Middle frontal gyrus (tissue), 1 donor: ENCODE results near the gene CORO1C.

Experiments used
- DNase-seq: peaks from one replicate; pipeline ENCODE4 v3.0.0-alpha.2; 2015; ENCODE audit warnings: low spot score; ENCODE audit errors: extremely low spot score

CORO1C gene

GRCh38 chr12:108616941-108617858 is 114.1 kb downstream of the CORO1C start:
- no peak for DNase-seq

GRCh38 chr12:108616359-108616758 is 115.0 kb downstream of the CORO1C start:
- no peak for DNase-seq

DNA sequence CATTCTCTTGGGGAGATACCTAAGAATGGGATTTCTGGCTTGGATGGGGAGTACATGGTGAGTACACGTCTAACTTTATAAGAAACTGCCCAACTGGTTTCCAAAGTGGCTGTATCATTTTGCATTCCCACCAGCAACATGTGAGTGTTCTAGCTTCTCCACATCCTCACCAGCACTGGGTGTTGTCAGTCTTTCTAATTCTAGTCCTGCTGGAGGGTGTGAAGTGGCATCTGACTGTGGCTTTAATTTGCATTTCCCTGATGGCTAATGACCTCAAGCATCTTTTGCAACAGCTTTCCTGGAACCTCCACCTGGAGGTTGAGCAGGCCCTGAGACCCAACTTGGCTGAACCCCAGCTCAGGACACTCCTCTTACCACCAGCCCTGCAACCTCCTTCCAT is 115.4 kb downstream of the CORO1C start:
- DNase-seq = no peak

- no peak for DNase-seq
Measured at GRCh38 chr12:108614639-108615038, 116.7 kb downstream of the CORO1C start.

- no peak for DNase-seq
Measured at GRCh38 chr12:108614041-108614440, 117.3 kb downstream of the CORO1C start.

DNA sequence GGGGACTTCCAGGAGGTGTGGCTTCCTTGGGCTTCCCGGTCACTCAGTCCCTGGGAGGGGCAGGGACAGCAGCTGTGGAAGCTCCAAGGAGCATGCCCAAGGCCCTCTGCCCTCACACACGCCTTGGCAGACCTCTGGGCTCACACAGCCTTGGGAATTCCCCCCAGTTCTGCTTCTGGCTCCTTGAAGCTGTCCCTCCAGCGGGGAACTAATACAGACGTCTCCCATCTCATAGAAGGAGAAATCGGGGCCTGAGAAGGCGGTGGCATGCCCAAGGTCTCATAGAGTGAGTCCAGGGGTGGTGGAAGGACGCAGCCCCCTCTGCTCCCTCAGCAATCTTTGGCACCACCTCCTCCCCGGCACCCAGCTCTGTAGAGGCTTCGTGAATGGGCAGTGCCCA is 117.8 kb downstream of the CORO1C start:
- no peak for DNase-seq

GRCh38 chr12:108612788-108613282 is 118.5 kb downstream of the CORO1C start:
- DNase-seq = no peak

DNA sequence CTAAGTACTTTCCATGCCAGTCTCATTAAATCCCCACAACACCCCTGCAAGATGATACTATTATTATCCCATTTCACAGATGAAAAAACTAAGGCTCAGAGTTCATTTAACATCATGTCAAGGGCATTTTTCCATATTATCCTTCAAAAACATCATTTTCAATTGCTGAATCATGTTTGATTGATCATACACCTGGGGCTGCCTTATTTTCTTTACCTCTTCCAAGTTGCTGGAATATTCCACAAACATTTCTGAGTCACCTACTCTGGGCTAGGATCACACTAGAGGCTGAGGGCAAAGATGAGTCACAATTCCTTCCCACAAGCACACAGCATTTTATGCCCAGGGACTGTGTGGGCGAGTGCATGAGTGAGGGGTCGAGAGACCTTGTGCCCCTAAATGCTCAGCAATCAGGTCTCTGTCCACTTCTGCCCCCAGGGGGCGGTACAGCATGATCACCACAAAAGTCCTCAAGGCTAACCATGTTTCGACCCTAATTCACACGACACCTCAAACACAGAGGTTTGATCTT is 119.4 kb downstream of the CORO1C start:
- DNase-seq = no peak

- no peak for DNase-seq
Measured at GRCh38 chr12:108610856-108611605, 120.3 kb downstream of the CORO1C start.

GRCh38 chr12:108610336-108610815 is 120.9 kb downstream of the CORO1C start:
- no peak for DNase-seq

DNA sequence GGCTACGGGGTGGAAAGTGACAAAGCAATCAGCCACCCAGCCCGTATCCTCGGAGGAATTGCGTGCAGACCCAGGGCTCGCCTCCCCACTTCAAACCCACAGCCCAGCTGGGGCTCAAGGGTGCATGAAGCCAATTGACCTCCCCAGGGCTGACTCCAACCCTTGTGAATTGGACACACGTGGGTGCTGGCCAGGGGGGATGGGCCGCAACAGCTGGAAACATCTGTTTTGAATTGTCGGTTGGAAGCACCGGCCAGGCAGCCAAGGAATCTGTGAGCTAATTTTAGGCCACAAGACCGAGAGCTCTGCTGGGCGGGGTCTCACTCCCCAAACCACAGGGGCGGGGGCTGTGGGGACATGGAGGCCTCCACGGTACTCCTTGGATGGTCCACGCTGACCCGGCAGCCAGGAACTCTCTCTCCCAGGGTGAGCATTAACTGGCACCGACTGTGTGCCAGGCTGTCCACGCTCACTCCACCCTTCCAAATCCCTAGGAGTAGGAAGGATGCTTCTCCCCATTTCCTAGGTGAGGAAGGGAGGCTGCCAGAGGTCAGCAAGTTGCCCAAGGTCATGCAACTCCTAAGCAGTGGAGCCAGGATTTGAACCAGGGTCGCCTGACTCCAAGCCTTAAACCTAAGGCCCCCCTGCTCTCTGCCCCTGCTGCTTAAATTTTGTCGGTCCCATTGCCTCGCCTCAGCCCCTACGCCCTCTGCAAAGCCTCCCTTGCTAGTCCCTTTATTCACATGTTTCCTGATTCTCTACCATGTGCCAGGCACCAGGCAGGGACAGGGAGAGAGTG is 121.6 kb downstream of the CORO1C start:
- DNase-seq = no peak

- DNase-seq = no peak
Measured at GRCh38 chr12:108608616-108609015, 122.7 kb downstream of the CORO1C start.

- DNase-seq = no peak
Measured at GRCh38 chr12:108607981-108608600, 123.2 kb downstream of the CORO1C start.

DNA sequence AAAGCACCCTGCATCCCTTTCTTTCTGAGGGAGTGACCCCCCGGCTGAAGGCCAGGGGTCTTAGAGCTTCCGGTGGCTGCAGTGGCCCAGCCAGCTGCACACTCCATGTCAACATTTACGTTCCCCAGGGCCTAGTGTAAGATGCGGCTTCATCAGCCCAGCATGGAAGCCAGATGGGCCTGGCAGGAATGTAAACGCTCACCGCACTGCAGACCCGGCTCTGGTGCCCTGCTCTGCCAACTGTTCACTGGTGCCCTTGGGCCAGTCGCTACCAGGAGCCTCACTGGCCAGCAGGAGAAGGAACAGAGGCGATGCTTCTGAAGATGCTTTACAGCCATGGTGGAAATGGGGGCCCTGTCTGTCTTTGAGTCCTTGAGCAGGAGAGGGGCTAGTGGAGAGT is 124.8 kb downstream of the CORO1C start:
- DNase-seq = no peak

DNA sequence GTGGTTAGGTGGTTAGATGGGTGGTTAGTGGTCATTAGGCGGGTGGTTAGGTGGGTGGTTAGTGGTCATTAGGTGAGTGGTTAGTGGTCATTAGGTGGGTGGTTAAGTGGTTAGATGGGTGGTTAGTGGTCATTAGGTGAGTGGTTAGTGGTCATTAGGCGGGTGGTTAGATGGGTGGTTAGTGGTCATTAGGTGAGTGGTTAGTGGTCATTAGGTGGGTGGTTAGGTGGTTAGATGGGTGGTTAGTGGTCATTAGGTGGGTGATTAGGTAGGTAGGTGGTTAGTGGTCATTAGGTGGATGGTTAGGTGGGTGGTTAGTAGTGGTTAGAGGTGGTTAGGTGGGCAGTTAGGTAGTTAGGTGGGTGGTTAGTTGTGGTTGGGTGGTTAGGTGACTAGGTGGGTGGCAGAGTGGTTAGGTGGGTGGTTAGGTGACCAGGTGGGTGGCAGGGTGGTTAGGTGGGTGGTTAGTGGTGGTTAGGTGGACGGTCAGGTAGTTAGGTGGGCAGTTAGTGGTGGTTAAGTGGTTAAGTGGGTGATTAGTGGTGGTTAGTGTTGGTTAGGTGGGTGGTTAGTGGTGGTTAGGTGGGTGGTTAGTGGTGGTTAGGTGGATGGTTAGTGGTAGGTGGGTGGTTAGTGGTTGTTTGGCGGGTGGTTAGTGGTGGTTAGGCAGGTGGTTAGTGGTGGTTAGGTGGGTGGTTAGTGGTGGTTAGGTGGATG is 125.5 kb downstream of the CORO1C start:
- DNase-seq = no peak

- no peak for DNase-seq
Measured at GRCh38 chr12:108605000-108605689, 126.2 kb downstream of the CORO1C start.

- no peak for DNase-seq
Measured at GRCh38 chr12:108604208-108604941, 126.9 kb downstream of the CORO1C start.

DNA sequence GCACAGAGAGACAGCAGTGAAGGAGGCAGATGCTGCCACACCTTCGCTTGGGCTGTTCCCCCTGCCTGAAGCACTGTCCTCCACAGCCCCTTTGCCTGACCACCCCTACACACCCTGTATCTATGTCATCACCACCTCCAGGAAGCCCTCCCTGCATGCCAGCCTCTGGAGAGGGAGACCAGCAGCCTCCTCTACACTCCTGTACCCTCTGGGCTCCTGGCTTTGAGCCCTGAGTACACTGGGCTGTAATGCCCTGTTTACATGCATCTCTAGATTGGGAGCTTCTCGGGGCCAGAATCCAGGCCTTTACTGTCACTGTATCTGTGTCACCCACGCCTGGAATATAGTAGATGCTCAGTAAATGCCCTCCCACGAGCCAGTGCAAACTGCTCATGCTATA is 127.6 kb downstream of the CORO1C start:
- no peak for DNase-seq
